Thoracic aorta endothelial cell (primary cell): ENCODE results near the gene SLC9A9. TPM values are rescaled to one million over a fixed set of nuclear protein-coding genes. Genes with fewer than 3 reads are reported as not detected.

Experiments used
- total RNA-seq: library from RNA; depleted of rRNA; stranded (reverse); fragments of >200 nt; gene quantifications from 2 replicates; pipeline ENCODE4 v1.2.3, GENCODE V29; 2012

The SLC9A9 gene
- total RNA-seq = 3.7 and 5.6 TPM in 2 replicates

DNA sequence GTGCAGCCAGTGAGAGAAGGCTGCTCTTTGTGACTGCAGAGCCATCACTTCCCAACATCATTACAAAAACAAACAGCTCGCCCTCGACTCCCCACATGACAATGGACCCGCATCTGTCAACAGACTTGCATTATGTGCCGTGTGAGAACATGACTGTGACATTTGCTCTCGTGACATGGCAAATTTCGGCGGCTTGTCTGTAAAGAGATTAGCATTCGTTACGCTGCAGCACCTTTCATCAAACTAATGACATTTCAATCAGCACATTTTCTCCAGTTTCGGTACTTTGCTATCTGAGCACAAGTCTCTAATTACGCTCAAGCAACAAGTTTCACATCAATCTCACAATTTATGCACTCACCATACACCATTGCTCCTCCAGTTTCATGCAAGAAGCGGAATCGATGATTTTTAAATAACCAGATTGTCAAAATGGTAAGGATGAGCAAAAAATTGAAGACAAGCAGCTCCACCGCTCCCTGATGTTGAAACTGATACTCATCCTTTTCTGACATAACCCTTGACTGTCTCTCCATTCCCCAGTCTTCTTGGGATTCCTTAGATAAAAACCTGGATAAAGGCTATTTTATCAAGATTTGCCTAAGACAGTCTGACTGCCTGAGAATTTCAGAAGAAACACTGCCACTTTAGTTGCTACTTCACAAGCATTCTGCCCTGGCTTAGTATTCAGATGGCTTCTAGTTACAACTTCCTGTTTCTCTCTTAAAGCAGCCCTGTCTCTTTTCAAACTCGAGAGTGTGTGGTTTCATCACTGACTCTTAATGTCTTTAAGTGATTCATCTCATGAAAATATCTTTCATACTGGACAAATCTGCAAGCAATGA is at the start of gene SLC9A9:
SLC9A9 (minus strand) TSS at position 682 of the 845 bp plus-strand sequence; CDS start at position 536, 146 bp downstream.

Other genes starting within 250 kb of the SLC9A9 start
- gene DIPK2A, start 123.4 kb upstream of the SLC9A9 start, total RNA-seq = 85.5 and 110 TPM in 2 replicates